RWPE2 (cell line): ENCODE data around the gene CEACAM19.

Experiments used
- ATAC-seq: fragments of 200-7000 bp; cut with Tn5 transposase; 3 replicates; pipeline ENCODE4 v1.9.1; 2021; ENCODE audit warnings: low read depth
- DNase-seq: peaks from one replicate; pipeline ENCODE4 v3.0.0-alpha.2; 2020; ENCODE audit warnings: low spot score
- H3K27ac ChIP-seq: fragments of 450-650 bp; 2 replicates; pipeline ENCODE4 v1.5.1; 2017; ENCODE audit warnings: mild to moderate bottlenecking; ENCODE audit not compliant: poor library complexity, severe bottlenecking
- H3K27me3 ChIP-seq: fragments of 250-450 bp; sonication (Bioruptor Pico); 2 replicates; pipeline ENCODE4 v1.5.1; 2021; ENCODE audit warnings: mild to moderate bottlenecking, moderate library complexity; ENCODE audit not compliant: insufficient read depth, poor library complexity, severe bottlenecking
- H3K36me3 ChIP-seq: fragments of 250-450 bp; sonication (Bioruptor Pico); 2 replicates; pipeline ENCODE4 v1.5.1; 2020; ENCODE audit warnings: low read depth, mild to moderate bottlenecking, moderate library complexity
- H3K4me1 ChIP-seq: fragments of 250-450 bp; sonication (Bioruptor Pico); 2 replicates; pipeline ENCODE4 v1.5.1; 2021; ENCODE audit warnings: mild to moderate bottlenecking, moderate library complexity; ENCODE audit not compliant: insufficient read depth, poor library complexity, severe bottlenecking
- H3K4me3 ChIP-seq: fragments of 250-450 bp; sonication (Bioruptor Pico); 2 replicates; pipeline ENCODE4 v1.5.1; 2021; ENCODE audit warnings: mild to moderate bottlenecking, moderate library complexity; ENCODE audit not compliant: severe bottlenecking
- H3K9me3 ChIP-seq: fragments of 250-450 bp; sonication (Bioruptor Pico); 2 replicates; pipeline ENCODE4 v1.5.1; 2021; ENCODE audit warnings: mild to moderate bottlenecking, moderate library complexity; ENCODE audit not compliant: severe bottlenecking
- CTCF ChIP-seq: fragments of 450-650 bp; IDR thresholded peaks from one replicate; pipeline ENCODE4 v1.5.1; 2017; ENCODE audit warnings: mild to moderate bottlenecking, moderate library complexity; ENCODE audit not compliant: poor library complexity, severe bottlenecking

Gene CEACAM19

DNA sequence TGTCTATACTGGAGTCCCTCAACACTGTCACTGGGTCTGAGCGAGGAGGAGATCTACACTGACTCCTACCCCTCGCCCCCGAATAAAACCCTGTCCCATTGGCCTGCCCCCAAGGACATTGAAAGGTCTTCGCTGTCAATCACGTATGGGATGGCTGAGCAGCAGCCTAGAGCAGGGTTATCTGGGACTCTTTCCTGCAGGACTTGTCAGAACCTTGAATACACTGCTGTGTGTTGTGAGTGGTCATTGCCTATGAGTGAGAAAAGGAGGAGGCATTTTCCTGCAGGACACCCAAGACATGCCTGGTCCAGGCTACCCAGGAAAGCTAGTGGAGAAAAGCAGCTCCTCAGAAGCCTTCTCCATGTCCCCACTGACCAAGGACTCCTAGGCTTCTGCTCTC, 17.9 kb upstream of the CEACAM19 start:
- no peaks in the 10 kb centered on the region for H3K4me1 ChIP-seq
- no peak overlapping the region for H3K27ac ChIP-seq
- H3K4me3 ChIP-seq = no peak overlapping the region
- TF ChIP-seq CTCF = no peak
- H3K36me3 ChIP-seq = peaks cover 98% of the 10 kb centered on the region
- no peaks in the 10 kb centered on the region for H3K27me3 ChIP-seq
- no peak for DNase-seq
- no peaks in the 10 kb centered on the region for H3K9me3 ChIP-seq
- no peak for ATAC-seq

GRCh38 chr19:44653977-44654774, 17.1 kb upstream of the CEACAM19 start:
- Histone ChIP-seq H3K9me3 (no peaks in the 10 kb centered on the region), H3K4me1 (no peaks in the 10 kb centered on the region), H3K4me3 (no peak overlapping the region), H3K36me3 (peaks cover 98% of the 10 kb centered on the region), H3K27ac (no peak overlapping the region), H3K27me3 (no peaks in the 10 kb centered on the region)
- peak; percentile 60 for ATAC-seq
- TF ChIP-seq CTCF = peak; percentile 43
- no peak for DNase-seq

- DNase-seq (no peak), ATAC-seq (peak; percentile 46)
- peaks cover 100% of the 10 kb centered on the region for H3K36me3 ChIP-seq
- peak; percentile 87 for TF ChIP-seq CTCF
- no peak overlapping the region for H3K4me3 ChIP-seq
- H3K27me3 ChIP-seq = no peaks in the 10 kb centered on the region
- no peaks in the 10 kb centered on the region for H3K4me1 ChIP-seq
- no peak overlapping the region for H3K27ac ChIP-seq
- no peaks in the 10 kb centered on the region for H3K9me3 ChIP-seq
Observed at GRCh38 chr19:44657211-44657921, 13.9 kb upstream of the CEACAM19 start.

- ATAC-seq (peak; percentile 30; the same call in 1 of the 3 replicates), DNase-seq (no peak)
- H3K4me3 ChIP-seq = no peak overlapping the region
- no peak overlapping the region for H3K27ac ChIP-seq
- H3K9me3 ChIP-seq = no peaks in the 10 kb centered on the region
- H3K36me3 ChIP-seq = peaks cover 100% of the 10 kb centered on the region
- no peaks in the 10 kb centered on the region for H3K27me3 ChIP-seq
- TF ChIP-seq CTCF = no peak
- no peaks in the 10 kb centered on the region for H3K4me1 ChIP-seq
Observed at GRCh38 chr19:44658069-44658733, 13.1 kb upstream of the CEACAM19 start.
